NCI-H446 (cell line): ENCODE results near the gene PRDM5.
"Not testable (repeated sequence)": the region's sequence is repeated elsewhere in the genome, so short reads cannot be mapped to it uniquely, and the experiment has no call there.

Source experiments
- DNase-seq, 2 experiments: peaks; one replicate each; lab custom pipeline; 2025; lab: John Stamatoyannopoulos, UW

The PRDM5 gene

GRCh38 chr4:120703908-120704307, 218.6 kb downstream of the PRDM5 start:
- DNase-seq = no peak

DNA sequence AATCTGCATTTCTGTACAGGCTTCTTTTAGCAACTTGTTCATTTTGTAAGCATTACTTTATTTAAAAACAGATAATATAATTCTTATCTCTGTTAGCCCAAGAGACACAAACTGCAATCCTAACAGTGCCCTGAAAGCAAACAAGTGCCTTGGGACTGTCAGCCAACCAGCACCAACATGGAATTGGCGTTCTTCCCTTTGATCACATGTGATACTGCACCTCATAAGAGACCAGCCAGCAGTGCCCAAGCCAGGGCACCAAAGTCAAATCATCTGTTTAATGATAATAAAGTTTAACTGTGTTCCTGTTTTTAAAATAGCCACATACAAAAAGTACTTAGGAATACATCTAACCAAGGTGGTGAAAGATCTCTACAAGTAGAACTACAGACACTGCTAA, 223.2 kb downstream of the PRDM5 start:
- DNase-seq = no peak

GRCh38 chr4:120694973-120695372, 227.6 kb downstream of the PRDM5 start:
- peak in 1 of 2 experiments; percentile 78 for DNase-seq

DNA sequence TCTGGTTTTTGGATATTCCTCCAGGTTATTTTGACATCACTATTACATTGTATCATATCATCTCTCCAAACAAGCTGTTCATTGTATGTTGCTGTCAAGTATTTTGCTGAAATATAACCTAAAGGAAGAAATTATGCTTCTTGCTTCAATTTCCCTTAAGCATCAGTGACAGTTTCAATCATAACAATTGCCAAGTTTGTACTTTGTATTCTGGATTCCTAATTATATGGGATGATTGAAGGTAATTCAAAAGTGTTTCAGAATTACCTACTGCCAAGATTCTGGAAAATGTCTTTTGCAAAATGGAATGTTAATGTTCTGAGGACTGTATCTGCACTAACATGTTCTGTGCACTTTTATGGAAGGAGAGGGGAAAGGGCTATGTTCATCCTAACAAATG, 228.7 kb downstream of the PRDM5 start:
- no peak for DNase-seq

DNA sequence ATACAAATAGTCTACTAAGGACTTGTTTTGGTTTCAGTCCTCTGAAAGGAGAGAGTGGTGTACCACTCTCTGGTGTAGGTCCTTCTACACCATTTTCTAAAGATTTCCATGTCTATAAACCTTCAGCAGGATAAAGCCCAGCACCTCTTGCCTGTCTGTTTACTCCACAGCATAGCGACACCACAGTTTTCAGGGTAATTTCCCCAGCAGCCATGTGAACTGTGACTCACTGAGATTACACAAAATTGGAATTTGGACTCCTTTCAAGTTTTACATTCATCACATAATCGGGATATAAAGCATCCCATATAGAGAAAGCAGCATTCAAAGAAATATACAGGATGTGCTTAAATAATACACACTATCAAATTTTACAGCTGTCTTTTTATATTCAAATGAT, 229.6 kb downstream of the PRDM5 start:
- DNase-seq = peak in 1 of 2 experiments; percentile 58

- DNase-seq = no peak
Observed at GRCh38 chr4:120691536-120691935, 231.0 kb downstream of the PRDM5 start.

DNA sequence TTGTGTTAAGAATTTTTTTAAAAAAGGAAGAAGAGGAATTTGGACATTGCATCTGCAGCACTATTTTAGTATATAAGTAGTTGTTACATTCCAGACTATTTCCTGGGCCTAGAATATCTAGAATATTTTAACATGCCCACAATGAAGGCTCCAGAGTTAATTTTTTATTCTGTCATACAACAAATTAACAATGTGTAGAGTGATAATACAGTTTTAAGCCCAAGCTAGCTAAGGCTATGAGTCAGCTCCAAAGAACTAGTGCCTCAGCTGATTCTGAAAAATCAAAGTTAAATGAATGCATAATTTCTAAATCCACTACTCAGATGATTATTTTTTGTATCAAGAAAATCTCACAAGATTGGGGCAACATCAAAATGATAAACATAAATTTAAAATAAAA, 231.4 kb downstream of the PRDM5 start:
- DNase-seq = no peak

DNA sequence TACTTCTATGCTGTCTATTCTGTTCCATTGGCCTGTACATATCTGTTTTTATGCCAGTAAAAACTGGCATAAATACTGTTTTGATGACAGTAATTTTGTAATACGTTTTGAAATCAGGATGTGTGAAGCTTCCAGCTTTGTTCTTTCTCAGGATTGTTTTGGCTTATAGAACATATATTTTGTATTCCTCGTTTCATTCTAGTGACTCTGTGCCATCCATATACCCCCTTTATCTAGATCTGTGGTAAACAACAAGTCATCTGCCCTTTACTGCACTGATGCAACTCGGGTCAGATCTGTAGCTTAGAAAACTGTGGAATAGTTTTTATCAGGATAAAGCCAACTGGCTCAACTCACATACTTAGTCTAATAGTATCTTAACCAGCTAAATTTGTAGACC, 233.7 kb downstream of the PRDM5 start:
- DNase-seq = no peak

- DNase-seq = no peak
Observed at GRCh38 chr4:120685756-120686278, 236.7 kb downstream of the PRDM5 start.

DNA sequence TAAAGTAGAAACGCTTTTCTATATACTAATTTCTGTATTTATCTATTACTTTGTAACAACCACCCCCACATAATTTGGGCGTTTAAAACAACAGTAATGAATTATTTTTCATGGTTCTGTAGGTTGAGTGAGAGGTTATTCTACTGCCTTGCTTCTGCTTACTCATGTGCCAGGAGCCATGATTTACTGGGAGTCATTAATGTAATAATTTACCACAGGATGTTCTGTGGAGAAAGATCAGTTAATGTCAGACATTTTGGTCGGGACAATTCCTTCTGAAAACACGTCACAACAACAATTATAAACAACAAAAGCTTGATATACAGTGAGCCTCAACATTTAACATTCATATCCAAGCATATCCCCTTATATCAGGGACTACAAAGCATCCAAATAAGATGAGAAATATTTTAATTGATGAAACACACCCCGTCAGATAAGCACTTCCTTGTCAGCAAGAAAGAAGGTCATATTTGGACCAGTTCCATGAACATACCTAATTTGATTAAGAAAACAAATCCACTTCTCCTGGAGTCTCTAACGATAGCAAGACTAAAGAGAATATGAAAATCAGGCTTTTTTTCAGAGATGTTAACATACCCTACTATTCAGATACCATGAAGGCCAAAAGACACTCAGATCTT, 238.5 kb downstream of the PRDM5 start:
- no peak for DNase-seq

DNA sequence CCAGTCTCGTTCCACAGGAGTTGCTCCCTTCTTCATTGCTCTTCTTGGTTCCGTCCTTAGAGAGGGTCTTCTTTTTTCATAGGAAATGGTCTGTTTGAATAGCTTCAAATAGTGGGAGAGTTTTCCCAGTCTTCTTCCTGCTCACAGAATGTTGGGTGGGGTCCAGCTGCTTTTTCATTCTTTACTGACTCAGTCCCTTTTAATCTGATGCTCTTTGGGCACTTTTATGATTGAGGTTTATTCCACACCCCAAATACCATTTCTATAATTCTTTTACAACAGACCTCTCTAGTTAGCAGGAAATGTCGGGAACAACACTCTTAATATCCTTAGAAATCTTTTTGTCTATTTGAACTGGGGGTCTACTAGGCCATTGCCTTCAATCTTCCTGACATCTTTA, 239.5 kb downstream of the PRDM5 start:
- DNase-seq = no peak

GRCh38 chr4:120680647-120681228, 241.8 kb downstream of the PRDM5 start:
- DNase-seq = no peak

- no peak for DNase-seq
Observed at GRCh38 chr4:120673696-120674095, 248.8 kb downstream of the PRDM5 start.

GRCh38 chr4:120672558-120673147, 249.9 kb downstream of the PRDM5 start:
- no peak for DNase-seq

GRCh38 chr4:120672076-120672475, 250.4 kb downstream of the PRDM5 start:
- DNase-seq = peak in 1 of 2 experiments; percentile 33

DNA sequence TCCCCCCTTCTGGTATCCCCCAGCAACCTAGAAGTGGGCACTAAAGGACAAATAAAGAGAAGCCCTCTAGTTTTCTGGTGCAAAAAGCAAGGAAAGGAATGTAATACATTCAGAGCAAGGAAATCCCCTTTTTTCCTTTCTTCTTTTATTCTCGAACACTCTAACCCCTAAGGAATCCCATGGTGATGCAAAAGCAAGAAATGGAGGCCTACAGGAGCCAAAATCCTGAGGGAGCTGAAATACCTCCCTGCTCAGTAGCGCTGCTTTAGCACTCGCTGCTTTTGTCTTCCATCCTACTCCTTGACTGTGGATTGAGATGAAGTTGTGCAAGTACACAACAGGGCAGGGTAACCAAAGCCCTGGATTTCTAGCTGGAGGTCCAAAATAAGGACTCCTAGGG, 251.0 kb downstream of the PRDM5 start:
- no peak for DNase-seq

GRCh38 chr4:120667102-120667501, 255.4 kb downstream of the PRDM5 start:
- DNase-seq = no peak

DNA sequence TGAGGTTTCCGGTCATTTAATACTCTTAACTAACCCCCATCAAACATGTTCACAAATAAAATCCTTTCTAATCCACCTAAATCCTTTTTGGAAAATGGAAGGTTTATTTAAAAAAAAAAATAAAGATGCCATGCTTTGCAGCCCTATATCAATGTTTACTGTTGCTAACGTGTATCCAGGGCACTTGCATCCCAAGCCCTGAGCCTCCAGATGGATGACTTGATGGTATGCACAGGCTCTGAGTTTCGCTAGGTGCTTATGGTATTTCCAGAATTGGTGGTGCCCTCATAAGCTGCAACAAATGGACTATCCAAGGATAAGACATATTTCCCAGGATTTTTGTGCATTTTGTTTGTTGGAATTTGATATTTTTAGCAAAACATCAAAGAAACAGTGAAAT, 257.7 kb downstream of the PRDM5 start:
- no peak for DNase-seq

GRCh38 chr4:120659616-120660170, 262.8 kb downstream of the PRDM5 start:
- peak; percentile 48 to 84 for DNase-seq

DNA sequence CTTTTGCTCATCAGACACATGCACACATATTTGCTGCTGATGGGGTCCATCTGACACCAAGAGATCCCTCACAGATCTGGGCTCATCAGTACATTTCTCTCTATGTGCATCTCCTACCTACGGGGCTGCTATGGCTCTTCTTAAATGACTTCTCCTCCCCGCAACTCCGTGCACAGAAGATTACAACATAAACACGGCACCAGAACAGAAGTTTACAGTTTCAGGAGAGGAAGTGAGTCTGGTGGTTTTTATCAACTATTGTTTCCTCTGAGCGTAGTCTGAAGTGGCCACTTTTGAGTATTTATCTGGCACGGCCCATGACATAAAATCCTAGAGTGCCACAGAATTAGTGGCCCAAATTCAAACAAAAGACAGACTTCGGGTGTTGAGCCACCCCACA, 263.8 kb downstream of the PRDM5 start:
- DNase-seq = no peak

GRCh38 chr4:120653804-120654573, 268.5 kb downstream of the PRDM5 start:
- DNase-seq = no peak

DNA sequence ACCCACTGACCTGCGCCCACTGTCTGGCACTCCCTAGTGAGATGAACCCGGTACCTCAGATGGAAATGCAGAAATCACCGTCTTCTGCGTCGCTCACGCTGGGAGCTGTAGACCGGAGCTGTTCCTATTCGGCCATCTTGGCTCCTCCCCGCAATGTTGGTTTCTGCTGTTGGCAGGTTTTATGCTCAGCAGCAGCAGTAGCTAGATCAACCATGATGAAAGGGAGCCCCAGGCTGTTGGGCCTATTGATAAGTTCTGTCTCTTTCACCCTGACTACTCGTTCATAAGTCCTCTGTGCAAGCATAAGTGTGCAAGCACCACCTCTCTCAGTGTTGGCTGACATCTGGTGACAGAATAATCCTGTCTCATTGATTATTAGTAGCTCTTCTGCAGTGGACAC, 274.2 kb downstream of the PRDM5 start:
- DNase-seq = not testable (repeated sequence)
